Neural progenitor cell (in vitro differentiated cells): ENCODE measurements around the gene FKBP10.

Source experiments
- EZH2 ChIP-seq: fragments of 200-600 bp; sonication (generic); IDR thresholded peaks from 2 replicates; pipeline ENCODE4 v1.6.1; 2017; ENCODE audit warnings: antibody characterized with exemption, mild to moderate bottlenecking, moderate library complexity
- TF ChIP-seq, protein P1 (sequence below): fragments of 200-600 bp; sonication (generic); IDR thresholded peaks from 2 replicates; pipeline ENCODE4 v1.5.1; 2017; ENCODE audit warnings: antibody characterized with exemption, mild to moderate bottlenecking

DNA sequence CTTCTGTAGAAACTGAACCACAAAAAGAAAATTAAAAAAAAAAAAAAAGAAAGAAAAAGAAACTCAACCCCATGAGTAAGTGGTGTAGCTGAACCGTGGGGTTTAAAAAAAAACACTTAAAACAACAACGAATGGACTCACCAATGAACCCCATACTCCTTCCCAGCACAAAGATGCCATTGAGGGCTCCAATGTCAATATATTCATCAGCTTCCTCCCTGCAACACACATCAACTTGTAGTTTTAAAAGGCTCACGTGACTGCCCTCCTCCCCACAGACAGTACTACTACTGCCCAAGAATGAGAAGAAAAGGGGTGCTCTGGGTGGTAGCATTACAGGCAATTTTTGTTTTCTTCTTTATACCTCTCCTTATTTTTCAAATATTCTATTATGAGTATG is 55.8 kb downstream of the FKBP10 start:
- TF ChIP-seq, protein P1, sequence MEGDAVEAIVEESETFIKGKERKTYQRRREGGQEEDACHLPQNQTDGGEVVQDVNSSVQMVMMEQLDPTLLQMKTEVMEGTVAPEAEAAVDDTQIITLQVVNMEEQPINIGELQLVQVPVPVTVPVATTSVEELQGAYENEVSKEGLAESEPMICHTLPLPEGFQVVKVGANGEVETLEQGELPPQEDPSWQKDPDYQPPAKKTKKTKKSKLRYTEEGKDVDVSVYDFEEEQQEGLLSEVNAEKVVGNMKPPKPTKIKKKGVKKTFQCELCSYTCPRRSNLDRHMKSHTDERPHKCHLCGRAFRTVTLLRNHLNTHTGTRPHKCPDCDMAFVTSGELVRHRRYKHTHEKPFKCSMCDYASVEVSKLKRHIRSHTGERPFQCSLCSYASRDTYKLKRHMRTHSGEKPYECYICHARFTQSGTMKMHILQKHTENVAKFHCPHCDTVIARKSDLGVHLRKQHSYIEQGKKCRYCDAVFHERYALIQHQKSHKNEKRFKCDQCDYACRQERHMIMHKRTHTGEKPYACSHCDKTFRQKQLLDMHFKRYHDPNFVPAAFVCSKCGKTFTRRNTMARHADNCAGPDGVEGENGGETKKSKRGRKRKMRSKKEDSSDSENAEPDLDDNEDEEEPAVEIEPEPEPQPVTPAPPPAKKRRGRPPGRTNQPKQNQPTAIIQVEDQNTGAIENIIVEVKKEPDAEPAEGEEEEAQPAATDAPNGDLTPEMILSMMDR = no peak
- no peak for TF ChIP-seq EZH2
